Spleen (tissue), 11 donors: ENCODE data around the gene SPINT3. TPM values are rescaled to one million over a fixed set of nuclear protein-coding genes. Genes with fewer than 3 reads are reported as not detected.
"Not testable (repeated sequence)": the region's sequence is repeated elsewhere in the genome, so short reads cannot be mapped to it uniquely, and the experiment has no call there.

Experiments used
- DNase-seq: peaks from one replicate; pipeline ENCODE4 v3.0.0-alpha.2; 2020
- H3K27ac ChIP-seq, 8 donors: fragments of 200-600 bp; sonication (generic) in 7 of 8; 1 replicate in 4 of 8; 2 replicates in 4 of 8; pipeline versions ENCODE4 v1.5.0 to v1.8.0; 2016 to 2021; ENCODE audit warnings: inconsistent platforms in 4 of 8, mild to moderate bottlenecking in 4 of 8, moderate library complexity in 1 of 8
- H3K27me3 ChIP-seq, 7 donors: fragments of 200-600 bp; sonication (generic) in 6 of 7; replicated peaks in 1 of 7; 1 replicate in 4 of 7; 2 replicates in 3 of 7; pipeline versions ENCODE4 v1.5.0 to v1.8.0; 2016 to 2021; ENCODE audit warnings: inconsistent platforms in 3 of 7, mild to moderate bottlenecking in 1 of 7
- H3K36me3 ChIP-seq, 6 donors: fragments of 200-600 bp; sonication (generic) in 5 of 6; 1 replicate in 4 of 6; 2 replicates in 2 of 6; pipeline versions ENCODE4 v1.5.0 to v1.8.0; 2016 to 2021; ENCODE audit warnings: inconsistent platforms in 2 of 6
- H3K4me1 ChIP-seq, 6 donors: fragments of 200-600 bp; sonication (generic) in 5 of 6; 1 replicate in 3 of 6; 2 replicates in 3 of 6; pipeline versions ENCODE4 v1.5.0 to v1.8.0; 2016 to 2021; ENCODE audit warnings: inconsistent platforms in 3 of 6
- H3K4me3 ChIP-seq, 8 donors: fragments of 200-600 bp; sonication (generic) in 7 of 8; 1 replicate in 4 of 8; 2 replicates in 4 of 8; pipeline versions ENCODE4 v1.5.0 to v1.8.0; 2016 to 2021; ENCODE audit warnings: inconsistent platforms in 4 of 8, mild to moderate bottlenecking in 4 of 8, moderate library complexity in 2 of 8
- H3K9me3 ChIP-seq, 8 donors: fragments of 200-600 bp; sonication (generic) in 7 of 8; 1 replicate in 4 of 8; 2 replicates in 4 of 8; pipeline versions ENCODE4 v1.5.0 to v1.8.0; 2016 to 2021; ENCODE audit warnings: inconsistent platforms in 4 of 8
- POLR2A ChIP-seq, 3 donors: fragments of 450-650 bp; IDR thresholded peaks; one replicate each; pipeline ENCODE4 v1.5.1; 2017; ENCODE audit warnings: antibody characterized with exemption in 3 of 3, mild to moderate bottlenecking in 1 of 3
- POLR2AphosphoS5 ChIP-seq, 3 donors: sonication (generic); formaldehyde crosslinking; IDR thresholded peaks; one replicate each; pipeline ENCODE4 v1.5.1; 2017; ENCODE audit warnings: antibody characterized with exemption in 3 of 3
- WGBS, 5 donors: extraction: QIAGEN DNeasy Blood & Tissue Kit in 3 of 5; methylation state at CpG; one replicate each; pipeline versions ENCODE4 v1.1.5 to v1.1.7; 2013 to 2018; 5-methylcytosine and 5-hydroxymethylcytosine counted together
- intact Hi-C: fragments of 100-400 bp; cut with DNase I; formaldehyde crosslinking; loops from one replicate; pipeline ENCODE4 v1.15.0; 2023; ENCODE audit warnings: low total_unique reads
- polyA plus RNA-seq, 3 donors: library from polyadenylated mRNA; stranded (reverse); fragments of 200-250 nt; gene quantifications; one replicate each; pipeline ENCODE4 v1.2.1, GENCODE V29; 2013
- total RNA-seq, 7 donors: library from RNA; depleted of rRNA in 3 of 7; stranded (reverse); fragments of >200 nt in 3 of 7; fragmentation: NEBNext Ultra II Directional in 4 of 7; extraction: Animal tissue kit (Norgen Biotek cat#: 25700) in 4 of 7; gene quantifications; one replicate each; pipeline versions ENCODE4 v1.1.0 to v1.2.1, GENCODE V29; 2016 to 2021
- TF ChIP-seq, protein P1 (sequence below), 11 experiments: fragments of 200-600 bp in 7 of 11; fragments of 450-650 bp in 4 of 11; sonication (generic) in 4 of 11; IDR thresholded peaks in 8 of 11; conservative IDR thresholded peaks in 3 of 11; 1 replicate in 7 of 11; 2 replicates in 4 of 11; pipeline versions ENCODE4 v1.4.0 to v1.8.0; 2016 to 2021; ENCODE audit warnings: antibody characterized with exemption in 11 of 11, inconsistent platforms in 4 of 11, mild to moderate bottlenecking in 1 of 11
- donor health status: healthy with polysubstance abuse.
- donor health status: DM: no; HTN: no; CAD: no; lungs with moderate emphysema.
- donor health status: DM: no; HTN: no; CAD: no.
- donor health status: Bipolar disorder and iron deficiency.
- donor health status: healthy.
- donor health status: DM: no; HTN: no; CAD: no.
- donor health status: DM: yes; HTN: yes; CAD: no.

The SPINT3 gene
- total and polyA plus RNA-seq, 10 donors = not detected

DNA sequence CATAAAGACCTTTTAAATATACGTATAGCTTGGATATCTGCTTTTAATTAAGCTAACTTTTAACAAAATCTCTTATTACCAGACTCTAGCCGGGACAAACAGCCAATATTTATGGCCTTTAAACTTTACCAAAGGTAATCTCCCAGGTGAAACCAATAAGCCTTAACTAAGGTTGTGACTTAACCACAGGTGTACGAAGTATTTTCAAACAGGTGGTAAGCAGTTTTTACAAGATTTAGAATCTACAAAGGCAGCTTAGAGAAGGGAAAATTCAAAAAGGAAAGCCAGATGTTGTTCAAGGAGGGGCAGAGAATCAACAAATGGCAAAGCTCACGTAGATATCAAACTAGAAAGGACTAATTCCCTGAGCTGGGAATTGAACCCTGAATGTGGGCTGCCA lies 30.0 kb downstream of the SPINT3 start:
- no peak for DNase-seq
- Histone ChIP-seq H3K4me3 (no peak overlapping the region), H3K36me3 (no peaks in the 10 kb centered on the region), H3K27ac (no peak overlapping the region), H3K4me1 (no peaks in the 10 kb centered on the region), H3K9me3 (no peaks in the 10 kb centered on the region), H3K27me3 (peaks cover 0 to 57% (median 16%) of the 10 kb centered on the region in 7 donors)
- intact Hi-C loops = no loop called here
- WGBS, 5 donors = 72 to 89% (median 81%) methylated on average over 4 of the region's 4 CpGs
- no peak for TF ChIP-seq POLR2AphosphoS5 (IDR thresholded peaks at IDR 0.05)
- no peak for TF ChIP-seq POLR2A (IDR thresholded peaks at IDR 0.05)
- TF ChIP-seq, protein P1, sequence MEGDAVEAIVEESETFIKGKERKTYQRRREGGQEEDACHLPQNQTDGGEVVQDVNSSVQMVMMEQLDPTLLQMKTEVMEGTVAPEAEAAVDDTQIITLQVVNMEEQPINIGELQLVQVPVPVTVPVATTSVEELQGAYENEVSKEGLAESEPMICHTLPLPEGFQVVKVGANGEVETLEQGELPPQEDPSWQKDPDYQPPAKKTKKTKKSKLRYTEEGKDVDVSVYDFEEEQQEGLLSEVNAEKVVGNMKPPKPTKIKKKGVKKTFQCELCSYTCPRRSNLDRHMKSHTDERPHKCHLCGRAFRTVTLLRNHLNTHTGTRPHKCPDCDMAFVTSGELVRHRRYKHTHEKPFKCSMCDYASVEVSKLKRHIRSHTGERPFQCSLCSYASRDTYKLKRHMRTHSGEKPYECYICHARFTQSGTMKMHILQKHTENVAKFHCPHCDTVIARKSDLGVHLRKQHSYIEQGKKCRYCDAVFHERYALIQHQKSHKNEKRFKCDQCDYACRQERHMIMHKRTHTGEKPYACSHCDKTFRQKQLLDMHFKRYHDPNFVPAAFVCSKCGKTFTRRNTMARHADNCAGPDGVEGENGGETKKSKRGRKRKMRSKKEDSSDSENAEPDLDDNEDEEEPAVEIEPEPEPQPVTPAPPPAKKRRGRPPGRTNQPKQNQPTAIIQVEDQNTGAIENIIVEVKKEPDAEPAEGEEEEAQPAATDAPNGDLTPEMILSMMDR (IDR thresholded peaks at IDR 0.05 in 8 of 11, conservative IDR thresholded peaks at IDR 0.05 in 3 of 11) = no peak

DNA sequence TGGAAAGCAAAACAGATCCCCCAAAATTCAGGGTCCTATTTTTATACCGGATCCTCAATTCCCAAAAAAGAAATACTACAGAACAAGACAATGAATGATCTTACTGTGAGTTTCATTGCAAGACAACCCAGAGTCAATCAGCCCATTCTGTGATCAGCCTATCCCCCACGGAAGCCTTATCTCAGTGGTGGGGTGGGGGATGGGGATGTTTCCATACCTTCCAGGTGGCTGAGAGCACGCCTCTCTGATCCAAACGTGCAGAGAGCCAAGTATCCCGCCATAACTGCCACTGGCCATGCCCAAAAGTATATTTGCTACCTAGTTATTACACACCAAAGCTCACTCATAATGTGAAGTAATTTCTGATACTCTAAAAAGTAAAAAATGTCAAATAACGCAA lies 30.7 kb downstream of the SPINT3 start:
- Histone ChIP-seq H3K27ac (no peak overlapping the region), H3K36me3 (no peaks in the 10 kb centered on the region), H3K9me3 (no peaks in the 10 kb centered on the region), H3K4me3 (no peak overlapping the region), H3K27me3 (peaks cover 0 to 64% (median 16%) of the 10 kb centered on the region in 7 donors), H3K4me1 (no peaks in the 10 kb centered on the region)
- no peak for DNase-seq
- intact Hi-C loops = no loop called here
- 56 to 67% (median 61%) methylated on average over 6 of the region's 6 CpGs for WGBS, 5 donors
- TF ChIP-seq POLR2A (IDR thresholded peaks at IDR 0.05) = no peak
- no peak for TF ChIP-seq POLR2AphosphoS5 (IDR thresholded peaks at IDR 0.05)
- TF ChIP-seq, protein P1 (IDR thresholded peaks at IDR 0.05 in 8 of 11, conservative IDR thresholded peaks at IDR 0.05 in 3 of 11) = no peak

DNA sequence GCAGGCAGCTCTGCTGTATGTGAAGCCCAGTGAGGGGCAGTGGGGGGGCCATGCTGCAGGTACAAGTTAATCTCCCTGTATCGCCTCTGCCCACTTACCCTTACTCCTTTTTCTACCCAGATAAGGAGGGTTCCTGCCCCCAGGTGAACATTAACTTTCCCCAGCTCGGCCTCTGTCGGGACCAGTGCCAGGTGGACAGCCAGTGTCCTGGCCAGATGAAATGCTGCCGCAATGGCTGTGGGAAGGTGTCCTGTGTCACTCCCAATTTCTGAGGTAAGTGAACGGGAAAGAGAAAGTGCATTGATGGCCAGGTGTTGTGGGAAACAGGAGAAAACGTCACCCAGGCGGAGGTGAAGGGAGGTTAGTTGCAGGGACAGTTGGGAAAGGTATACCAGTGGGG lies 35.6 kb downstream of the SPINT3 start:
- peaks cover 0 to 8% (median 0%) of the 10 kb centered on the region in 8 donors for H3K9me3 ChIP-seq
- intact Hi-C loops = no loop called here
- no peaks in the 10 kb centered on the region for H3K4me1 ChIP-seq
- no peak overlapping the region for H3K27ac ChIP-seq
- 87 to 92% (median 88%) methylated on average over 7 of the region's 7 CpGs for WGBS, 5 donors
- no peaks in the 10 kb centered on the region for H3K36me3 ChIP-seq
- no peak overlapping the region for H3K4me3 ChIP-seq
- no peak for DNase-seq
- TF ChIP-seq POLR2AphosphoS5 (IDR thresholded peaks at IDR 0.05) (no peak), POLR2A (IDR thresholded peaks at IDR 0.05) (no peak)
- TF ChIP-seq, protein P1 (IDR thresholded peaks at IDR 0.05 in 8 of 11, conservative IDR thresholded peaks at IDR 0.05 in 3 of 11) = no peak
- H3K27me3 ChIP-seq = peaks cover 0 to 75% (median 14%) of the 10 kb centered on the region in 7 donors

DNA sequence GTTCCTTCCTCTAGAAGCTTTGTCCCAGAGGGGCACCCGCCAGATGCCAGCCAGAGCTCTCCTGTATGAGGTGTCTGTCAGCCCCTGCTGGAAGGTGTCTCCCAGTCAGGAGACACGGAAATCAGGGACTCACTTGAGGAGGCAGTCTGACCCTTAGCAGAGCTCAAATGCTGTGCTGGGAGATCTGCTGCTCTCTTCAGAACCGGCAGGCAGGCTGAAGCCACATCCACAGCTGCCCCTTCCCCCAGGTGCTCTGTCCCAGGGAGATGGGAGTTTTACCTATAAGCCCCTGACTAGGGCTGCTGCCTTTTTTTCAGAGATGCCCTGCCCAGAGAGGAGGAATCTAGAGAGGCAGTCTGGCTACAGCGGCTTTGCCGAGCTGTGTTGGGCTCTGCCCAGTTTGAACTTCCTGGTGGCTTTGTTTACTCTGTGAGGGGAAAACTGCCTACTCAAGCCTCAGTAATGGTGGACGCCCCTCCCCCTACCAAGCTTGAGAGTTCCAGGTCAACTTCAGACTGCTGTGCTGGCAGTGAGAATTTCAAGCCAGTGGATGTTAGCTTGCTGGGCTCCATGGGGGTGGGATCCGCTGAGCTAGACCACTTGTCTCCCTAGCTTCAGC lies 37.8 kb downstream of the SPINT3 start:
- DNase-seq, H3K27ac ChIP-seq, H3K4me1 ChIP-seq, intact Hi-C loops, H3K9me3 ChIP-seq, H3K4me3 ChIP-seq, H3K36me3 ChIP-seq: not testable (repeated sequence)
- WGBS, 5 donors = 72 to 87% (median 80%) methylated on average over 6 to 7 of the region's 7 CpGs
- H3K27me3 ChIP-seq = peaks cover 0 to 72% (median 14%) of the 10 kb centered on the region in 7 donors

DNA sequence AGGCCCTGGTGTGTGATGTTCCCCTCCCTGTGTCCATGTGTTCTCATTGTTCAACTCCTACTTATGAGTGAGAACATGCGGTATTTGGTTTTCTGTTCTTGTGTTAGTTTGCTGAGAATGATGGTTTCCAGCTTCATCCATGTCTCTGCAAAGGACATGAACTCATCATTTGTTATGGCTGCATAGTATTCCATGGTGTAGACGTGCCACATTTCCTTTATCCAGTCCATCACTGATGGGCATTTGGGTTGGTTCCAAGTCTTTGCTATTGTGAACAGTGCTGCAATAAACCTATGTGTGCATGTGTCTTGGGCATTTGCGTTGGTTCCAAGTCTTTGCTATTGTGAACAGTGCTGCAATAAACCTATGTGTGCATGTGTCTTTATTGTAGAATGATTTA lies 43.1 kb downstream of the SPINT3 start:
- H3K4me3 ChIP-seq, H3K36me3 ChIP-seq, H3K9me3 ChIP-seq, DNase-seq, intact Hi-C loops, H3K27ac ChIP-seq: not testable (repeated sequence)
- WGBS, 5 donors = 58 to 97% (median 70%) methylated on average over 3 of the region's 3 CpGs
- peaks cover 6 to 74% (median 33%) of the 10 kb centered on the region in 7 donors for H3K27me3 ChIP-seq
- peaks cover 10 to 23% (median 19%) of the 10 kb centered on the region in 6 donors for H3K4me1 ChIP-seq
